GM23338 (cell line): ENCODE measurements around the gene DLL1. TPM values are rescaled to one million over a fixed set of nuclear protein-coding genes. Genes with fewer than 3 reads are reported as not detected.

Experiments used
- CREB1 ChIP-seq: fragments of 250-450 bp; sonication (Bioruptor Pico); IDR thresholded peaks from 2 replicates; pipeline ENCODE4 v1.5.0; 2020; ENCODE audit warnings: low read depth, mild to moderate bottlenecking, moderate library complexity
- EZH2 ChIP-seq: fragments of 200-600 bp; sonication (generic); IDR thresholded peaks from one replicate; pipeline ENCODE4 v1.8.0; 2017; ENCODE audit warnings: antibody characterized with exemption, mild to moderate bottlenecking, low read depth; ENCODE audit not compliant: unreplicated experiment
- ZNF114 ChIP-seq: fragments of 250-450 bp; sonication (Bioruptor Pico); IDR thresholded peaks from 2 replicates; pipeline ENCODE4 v1.5.0; 2020; ENCODE audit warnings: mild to moderate bottlenecking, moderate library complexity
- polyA plus RNA-seq: library from polyadenylated mRNA; unstranded; fragments of >200 nt; fragmentation: Nextera tagmentation; extraction: Ambion mirVana; gene quantifications from 2 replicates; pipeline ENCODE4 v1.2.1, GENCODE V29; 2016
- total RNA-seq: library from RNA; depleted of rRNA; stranded (reverse); fragments of >200 nt; shearing (Covaris generic); gene quantifications from 2 replicates; pipeline ENCODE4 v1.2.3, GENCODE V29; 2014
- TF ChIP-seq, protein P1 (sequence below): fragments of 250-450 bp; sonication (Bioruptor Pico); IDR thresholded peaks from 2 replicates; pipeline ENCODE4 v1.5.0; 2020; ENCODE audit warnings: mild to moderate bottlenecking, moderate library complexity
- TF ChIP-seq, protein P2 (sequence below): IDR thresholded peaks from 2 replicates; pipeline ENCODE4 v1.6.1; 2016; ENCODE audit warnings: antibody characterized with exemption
- TF ChIP-seq, protein P3 (sequence below), 2 experiments: fragments of 200-600 bp in 1 of 2; sonication (generic) in 1 of 2; conservative IDR thresholded peaks; 2 replicates each; pipeline versions ENCODE4 v1.5.1 to v1.6.1; 2016 to 2017; ENCODE audit warnings: antibody characterized with exemption in 2 of 2, low read depth in 2 of 2, mild to moderate bottlenecking in 2 of 2, moderate library complexity in 1 of 2

The DLL1 gene
- total and polyA plus RNA-seq, 2 experiments from 2014 or later = 2.2 to 4.6 TPM

DNA sequence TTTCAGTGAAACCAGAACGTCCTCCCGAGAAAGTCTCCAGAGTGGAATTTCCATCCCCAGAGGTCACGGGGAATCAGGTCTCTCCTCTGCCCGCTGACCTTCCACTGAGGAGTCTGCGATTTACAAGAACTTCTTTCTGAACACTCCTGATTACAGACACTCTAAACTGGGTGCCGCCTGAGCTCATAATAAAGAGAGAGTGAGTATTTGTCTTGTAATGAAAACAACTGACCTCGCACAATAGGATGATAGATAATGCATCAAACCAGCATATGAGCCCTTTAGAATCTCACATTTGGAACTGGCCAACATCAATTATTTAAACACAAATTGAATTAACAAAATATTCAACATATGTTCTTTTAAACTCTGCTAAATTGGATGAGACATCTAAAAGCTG is 47.5 kb downstream of the DLL1 start (continued):
- TF ChIP-seq, protein P1, sequence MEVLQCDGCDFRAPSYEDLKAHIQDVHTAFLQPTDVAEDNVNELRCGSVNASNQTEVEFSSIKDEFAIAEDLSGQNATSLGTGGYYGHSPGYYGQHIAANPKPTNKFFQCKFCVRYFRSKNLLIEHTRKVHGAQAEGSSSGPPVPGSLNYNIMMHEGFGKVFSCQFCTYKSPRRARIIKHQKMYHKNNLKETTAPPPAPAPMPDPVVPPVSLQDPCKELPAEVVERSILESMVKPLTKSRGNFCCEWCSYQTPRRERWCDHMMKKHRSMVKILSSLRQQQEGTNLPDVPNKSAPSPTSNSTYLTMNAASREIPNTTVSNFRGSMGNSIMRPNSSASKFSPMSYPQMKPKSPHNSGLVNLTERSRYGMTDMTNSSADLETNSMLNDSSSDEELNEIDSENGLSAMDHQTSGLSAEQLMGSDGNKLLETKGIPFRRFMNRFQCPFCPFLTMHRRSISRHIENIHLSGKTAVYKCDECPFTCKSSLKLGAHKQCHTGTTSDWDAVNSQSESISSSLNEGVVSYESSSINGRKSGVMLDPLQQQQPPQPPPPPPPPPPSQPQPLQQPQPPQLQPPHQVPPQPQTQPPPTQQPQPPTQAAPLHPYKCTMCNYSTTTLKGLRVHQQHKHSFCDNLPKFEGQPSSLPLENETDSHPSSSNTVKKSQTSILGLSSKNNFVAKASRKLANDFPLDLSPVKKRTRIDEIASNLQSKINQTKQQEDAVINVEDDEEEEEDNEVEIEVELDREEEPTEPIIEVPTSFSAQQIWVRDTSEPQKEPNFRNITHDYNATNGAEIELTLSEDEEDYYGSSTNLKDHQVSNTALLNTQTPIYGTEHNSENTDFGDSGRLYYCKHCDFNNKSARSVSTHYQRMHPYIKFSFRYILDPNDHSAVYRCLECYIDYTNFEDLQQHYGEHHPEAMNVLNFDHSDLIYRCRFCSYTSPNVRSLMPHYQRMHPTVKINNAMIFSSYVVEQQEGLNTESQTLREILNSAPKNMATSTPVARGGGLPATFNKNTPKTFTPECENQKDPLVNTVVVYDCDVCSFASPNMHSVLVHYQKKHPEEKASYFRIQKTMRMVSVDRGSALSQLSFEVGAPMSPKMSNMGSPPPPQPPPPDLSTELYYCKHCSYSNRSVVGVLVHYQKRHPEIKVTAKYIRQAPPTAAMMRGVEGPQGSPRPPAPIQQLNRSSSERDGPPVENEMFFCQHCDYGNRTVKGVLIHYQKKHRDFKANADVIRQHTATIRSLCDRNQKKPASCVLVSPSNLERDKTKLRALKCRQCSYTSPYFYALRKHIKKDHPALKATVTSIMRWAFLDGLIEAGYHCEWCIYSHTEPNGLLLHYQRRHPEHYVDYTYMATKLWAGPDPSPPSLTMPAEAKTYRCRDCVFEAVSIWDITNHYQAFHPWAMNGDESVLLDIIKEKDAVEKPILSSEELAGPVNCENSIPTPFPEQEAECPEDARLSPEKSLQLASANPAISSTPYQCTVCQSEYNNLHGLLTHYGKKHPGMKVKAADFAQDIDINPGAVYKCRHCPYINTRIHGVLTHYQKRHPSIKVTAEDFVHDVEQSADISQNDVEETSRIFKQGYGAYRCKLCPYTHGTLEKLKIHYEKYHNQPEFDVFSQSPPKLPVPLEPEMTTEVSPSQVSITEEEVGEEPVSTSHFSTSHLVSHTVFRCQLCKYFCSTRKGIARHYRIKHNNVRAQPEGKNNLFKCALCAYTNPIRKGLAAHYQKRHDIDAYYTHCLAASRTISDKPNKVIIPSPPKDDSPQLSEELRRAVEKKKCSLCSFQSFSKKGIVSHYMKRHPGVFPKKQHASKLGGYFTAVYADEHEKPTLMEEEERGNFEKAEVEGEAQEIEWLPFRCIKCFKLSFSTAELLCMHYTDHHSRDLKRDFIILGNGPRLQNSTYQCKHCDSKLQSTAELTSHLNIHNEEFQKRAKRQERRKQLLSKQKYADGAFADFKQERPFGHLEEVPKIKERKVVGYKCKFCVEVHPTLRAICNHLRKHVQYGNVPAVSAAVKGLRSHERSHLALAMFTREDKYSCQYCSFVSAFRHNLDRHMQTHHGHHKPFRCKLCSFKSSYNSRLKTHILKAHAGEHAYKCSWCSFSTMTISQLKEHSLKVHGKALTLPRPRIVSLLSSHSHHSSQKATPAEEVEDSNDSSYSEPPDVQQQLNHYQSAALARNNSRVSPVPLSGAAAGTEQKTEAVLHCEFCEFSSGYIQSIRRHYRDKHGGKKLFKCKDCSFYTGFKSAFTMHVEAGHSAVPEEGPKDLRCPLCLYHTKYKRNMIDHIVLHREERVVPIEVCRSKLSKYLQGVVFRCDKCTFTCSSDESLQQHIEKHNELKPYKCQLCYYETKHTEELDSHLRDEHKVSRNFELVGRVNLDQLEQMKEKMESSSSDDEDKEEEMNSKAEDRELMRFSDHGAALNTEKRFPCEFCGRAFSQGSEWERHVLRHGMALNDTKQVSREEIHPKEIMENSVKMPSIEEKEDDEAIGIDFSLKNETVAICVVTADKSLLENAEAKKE = no peak
- no peak for TF ChIP-seq CREB1 (CRISPR knock-in tag)
- TF ChIP-seq, protein P2, sequence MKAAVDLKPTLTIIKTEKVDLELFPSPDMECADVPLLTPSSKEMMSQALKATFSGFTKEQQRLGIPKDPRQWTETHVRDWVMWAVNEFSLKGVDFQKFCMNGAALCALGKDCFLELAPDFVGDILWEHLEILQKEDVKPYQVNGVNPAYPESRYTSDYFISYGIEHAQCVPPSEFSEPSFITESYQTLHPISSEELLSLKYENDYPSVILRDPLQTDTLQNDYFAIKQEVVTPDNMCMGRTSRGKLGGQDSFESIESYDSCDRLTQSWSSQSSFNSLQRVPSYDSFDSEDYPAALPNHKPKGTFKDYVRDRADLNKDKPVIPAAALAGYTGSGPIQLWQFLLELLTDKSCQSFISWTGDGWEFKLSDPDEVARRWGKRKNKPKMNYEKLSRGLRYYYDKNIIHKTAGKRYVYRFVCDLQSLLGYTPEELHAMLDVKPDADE = no peak
- TF ChIP-seq, protein P3, sequence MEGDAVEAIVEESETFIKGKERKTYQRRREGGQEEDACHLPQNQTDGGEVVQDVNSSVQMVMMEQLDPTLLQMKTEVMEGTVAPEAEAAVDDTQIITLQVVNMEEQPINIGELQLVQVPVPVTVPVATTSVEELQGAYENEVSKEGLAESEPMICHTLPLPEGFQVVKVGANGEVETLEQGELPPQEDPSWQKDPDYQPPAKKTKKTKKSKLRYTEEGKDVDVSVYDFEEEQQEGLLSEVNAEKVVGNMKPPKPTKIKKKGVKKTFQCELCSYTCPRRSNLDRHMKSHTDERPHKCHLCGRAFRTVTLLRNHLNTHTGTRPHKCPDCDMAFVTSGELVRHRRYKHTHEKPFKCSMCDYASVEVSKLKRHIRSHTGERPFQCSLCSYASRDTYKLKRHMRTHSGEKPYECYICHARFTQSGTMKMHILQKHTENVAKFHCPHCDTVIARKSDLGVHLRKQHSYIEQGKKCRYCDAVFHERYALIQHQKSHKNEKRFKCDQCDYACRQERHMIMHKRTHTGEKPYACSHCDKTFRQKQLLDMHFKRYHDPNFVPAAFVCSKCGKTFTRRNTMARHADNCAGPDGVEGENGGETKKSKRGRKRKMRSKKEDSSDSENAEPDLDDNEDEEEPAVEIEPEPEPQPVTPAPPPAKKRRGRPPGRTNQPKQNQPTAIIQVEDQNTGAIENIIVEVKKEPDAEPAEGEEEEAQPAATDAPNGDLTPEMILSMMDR (conservative IDR thresholded peaks at IDR 0.05; ENCODE audit: low read depth in 2 of 2) = no peak
- TF ChIP-seq ZNF114 = no peak
- no peak for TF ChIP-seq EZH2
